Measurements from ENCODE around the gene SLC24A3. TPM values are rescaled to one million over a fixed set of nuclear protein-coding genes. Genes with fewer than 3 reads are reported as not detected.

SLC24A3 gene
- total and polyA plus RNA-seq, 2 of the 13 experiments (the other 11 are each of a cell fraction or from before 2014, with no cell fraction given) = not detected

- peak; percentile 89 for TF ChIP-seq ZNF687 (CRISPR knock-in tag; IDR thresholded peaks at IDR 0.05)
- no peak for TF ChIP-seq NONO (IDR thresholded peaks at IDR 0.05)
- no peak for TF ChIP-seq NONO (CRISPR knock-in tag; conservative IDR thresholded peaks at IDR 0.05)
- no peak for TF ChIP-seq ZNF841 (CRISPR knock-in tag; IDR thresholded peaks at IDR 0.05; ENCODE audit: borderline replicate concordance)
- TF ChIP-seq THAP9 (CRISPR knock-in tag; IDR thresholded peaks at IDR 0.05; ENCODE audit: borderline replicate concordance) = peak; percentile 77; the same call in 1 of the 2 replicates
- no peak for TF ChIP-seq MED13 (CRISPR knock-in tag; IDR thresholded peaks at IDR 0.05)
- TF ChIP-seq KLF9 (CRISPR knock-in tag; IDR thresholded peaks at IDR 0.05; ENCODE audit: low read depth) = no peak; the same call in 1 of the 2 replicates
- no peak for TF ChIP-seq ZBTB42 (CRISPR knock-in tag; IDR thresholded peaks at IDR 0.05)
- no peak for TF ChIP-seq ZNF234 (CRISPR knock-in tag; conservative IDR thresholded peaks at IDR 0.05)
- 0 out of 2 replicates have a peak, but pooled peaks have one; percentile 28 for TF ChIP-seq ZBTB43 (CRISPR knock-in tag; conservative IDR thresholded peaks at IDR 0.05)
- TF ChIP-seq MTA3 (CRISPR knock-in tag; IDR thresholded peaks at IDR 0.05) = no peak
- TF ChIP-seq BORCS8-MEF2B (CRISPR knock-in tag; IDR thresholded peaks at IDR 0.05) = peak; percentile 77
- no peak for TF ChIP-seq ARNTL (CRISPR knock-in tag; IDR thresholded peaks at IDR 0.05)
- TF ChIP-seq MBNL3 (CRISPR knock-in tag; conservative IDR thresholded peaks at IDR 0.05) = no peak
- no peak for TF ChIP-seq ZNF124 (CRISPR knock-in tag; IDR thresholded peaks at IDR 0.05)
- TF ChIP-seq ZNF18 (CRISPR knock-in tag; IDR thresholded peaks at IDR 0.05; ENCODE audit: insufficient replicate concordance) = no peak
- TF ChIP-seq ZNF781 (CRISPR knock-in tag; IDR thresholded peaks at IDR 0.05; ENCODE audit: borderline replicate concordance, not compliant biosample characterization) = peak; percentile 90
- no peak for TF ChIP-seq ZNF782 (CRISPR knock-in tag; IDR thresholded peaks at IDR 0.05; ENCODE audit: borderline replicate concordance)
- peak; percentile 91 for TF ChIP-seq HIVEP1 (CRISPR knock-in tag; IDR thresholded peaks at IDR 0.05)
These were observed 545.2 kb downstream of the SLC24A3 start (continued) for GRCh38 chr20:19757487-19758132.
